Brain microvascular endothelial cell (primary cell): Measurements from ENCODE around the gene CDC5L.

ENCODE experiments used
- DNase-seq: peaks from one replicate; pipeline ENCODE4 v3.0.0-alpha.2; 2020
- H3K27ac ChIP-seq: fragments of 250-450 bp; sonication (Bioruptor Pico); 2 replicates; pipeline ENCODE4 v1.5.1; 2020; ENCODE audit warnings: mild to moderate bottlenecking, moderate library complexity
- H3K27me3 ChIP-seq: fragments of 250-450 bp; sonication (Bioruptor Pico); replicated peaks from 2 replicates; pipeline ENCODE4 v1.5.1; 2020; ENCODE audit warnings: mild to moderate bottlenecking
- H3K36me3 ChIP-seq: fragments of 250-450 bp; sonication (Bioruptor Pico); replicated peaks from 2 replicates; pipeline ENCODE4 v1.5.1; 2020; ENCODE audit warnings: mild to moderate bottlenecking
- H3K4me3 ChIP-seq: 2 replicates; pipeline ENCODE4 v1.5.1; 2011; ENCODE audit warnings: low read depth, mild to moderate bottlenecking, control low read depth, low read length, moderate library complexity
- in situ Hi-C: cut with HindIII; loops from 2 replicates; pipeline ENCODE4 v1.10.0; 2017; ENCODE audit warnings: low sequenced_read_pairs, low pct_ligation_motif_present
- TF ChIP-seq, protein P1 (sequence below): IDR thresholded peaks from 2 replicates; pipeline ENCODE4 v1.5.1; 2011; ENCODE audit warnings: low read depth, mild to moderate bottlenecking, moderate library complexity, low read length, control low read depth, inconsistent platforms; ENCODE audit errors: missing control alignments

The CDC5L gene

GRCh38 chr6:44478591-44479254 is 91.2 kb downstream of the CDC5L start:
- no peak for DNase-seq
- no peak overlapping the region for H3K4me3 ChIP-seq
- no peak overlapping the region for H3K27ac ChIP-seq
- peaks cover 2% of the 10 kb centered on the region for H3K27me3 ChIP-seq
- in situ Hi-C loops, result no loop called here
- no peaks in the 10 kb centered on the region for H3K36me3 ChIP-seq
- TF ChIP-seq, protein P1, sequence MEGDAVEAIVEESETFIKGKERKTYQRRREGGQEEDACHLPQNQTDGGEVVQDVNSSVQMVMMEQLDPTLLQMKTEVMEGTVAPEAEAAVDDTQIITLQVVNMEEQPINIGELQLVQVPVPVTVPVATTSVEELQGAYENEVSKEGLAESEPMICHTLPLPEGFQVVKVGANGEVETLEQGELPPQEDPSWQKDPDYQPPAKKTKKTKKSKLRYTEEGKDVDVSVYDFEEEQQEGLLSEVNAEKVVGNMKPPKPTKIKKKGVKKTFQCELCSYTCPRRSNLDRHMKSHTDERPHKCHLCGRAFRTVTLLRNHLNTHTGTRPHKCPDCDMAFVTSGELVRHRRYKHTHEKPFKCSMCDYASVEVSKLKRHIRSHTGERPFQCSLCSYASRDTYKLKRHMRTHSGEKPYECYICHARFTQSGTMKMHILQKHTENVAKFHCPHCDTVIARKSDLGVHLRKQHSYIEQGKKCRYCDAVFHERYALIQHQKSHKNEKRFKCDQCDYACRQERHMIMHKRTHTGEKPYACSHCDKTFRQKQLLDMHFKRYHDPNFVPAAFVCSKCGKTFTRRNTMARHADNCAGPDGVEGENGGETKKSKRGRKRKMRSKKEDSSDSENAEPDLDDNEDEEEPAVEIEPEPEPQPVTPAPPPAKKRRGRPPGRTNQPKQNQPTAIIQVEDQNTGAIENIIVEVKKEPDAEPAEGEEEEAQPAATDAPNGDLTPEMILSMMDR, result no peak

GRCh38 chr6:44480097-44480541 is 92.6 kb downstream of the CDC5L start:
- Histone ChIP-seq H3K27ac (no peak overlapping the region), H3K27me3 (peaks cover 2% of the 10 kb centered on the region), H3K36me3 (no peaks in the 10 kb centered on the region), H3K4me3 (no peak overlapping the region)
- TF ChIP-seq, protein P1, result no peak
- in situ Hi-C loops, result no loop called here
- DNase-seq, result no peak

DNA sequence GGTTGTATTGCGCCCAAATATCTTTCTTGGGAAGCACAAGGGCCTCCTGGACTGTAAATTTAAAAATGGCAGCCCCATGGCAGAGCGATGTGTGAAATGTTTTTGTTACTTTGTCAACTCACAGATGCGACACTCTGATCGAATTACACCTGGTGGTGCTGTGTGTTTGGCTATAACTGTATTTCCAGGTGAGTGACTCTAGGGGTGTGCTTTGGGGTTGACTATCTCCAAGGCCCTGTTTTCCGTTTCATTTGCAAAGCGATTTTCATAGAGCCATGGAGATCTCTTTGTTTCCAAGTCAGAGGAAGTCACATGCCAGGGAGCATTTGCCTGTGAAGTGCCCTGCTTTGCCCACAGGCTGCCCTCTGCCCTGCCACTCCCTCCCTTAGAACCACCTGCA is 93.5 kb downstream of the CDC5L start:
- Histone ChIP-seq H3K27me3 (peaks cover 2% of the 10 kb centered on the region), H3K27ac (no peak overlapping the region), H3K4me3 (no peak overlapping the region), H3K36me3 (no peaks in the 10 kb centered on the region)
- DNase-seq, result no peak
- in situ Hi-C loops, result no loop called here
- TF ChIP-seq, protein P1, result no peak

- Histone ChIP-seq H3K27me3 (peaks cover 2% of the 10 kb centered on the region), H3K27ac (no peak overlapping the region), H3K36me3 (no peaks in the 10 kb centered on the region), H3K4me3 (no peak overlapping the region)
- in situ Hi-C loops, result no loop called here
- TF ChIP-seq, protein P1, result no peak
- DNase-seq, result no peak
Measured at GRCh38 chr6:44481760-44482159, 94.3 kb downstream of the CDC5L start.

- Histone ChIP-seq H3K36me3 (no peaks in the 10 kb centered on the region), H3K27ac (no peak overlapping the region), H3K27me3 (no peaks in the 10 kb centered on the region), H3K4me3 (no peak overlapping the region)
- in situ Hi-C loops, result no loop called here
- TF ChIP-seq, protein P1, result peak; percentile 18
- DNase-seq, result no peak
Measured at GRCh38 chr6:44485601-44486401, 98.3 kb downstream of the CDC5L start.
